Astrocyte (in vitro differentiated cells and primary cell): ENCODE measurements around the gene SMARCC2.

Experiments
- CTCF ChIP-seq: IDR thresholded peaks from 2 replicates; pipeline ENCODE4 v1.5.1; 2011; ENCODE audit warnings: low read depth, mild to moderate bottlenecking, inconsistent platforms, low read length, moderate library complexity; ENCODE audit not compliant: insufficient read depth
- EZH2 ChIP-seq: IDR thresholded peaks from 2 replicates; pipeline ENCODE4 v1.6.1; 2012; ENCODE audit warnings: mild to moderate bottlenecking, low read length, inconsistent platforms; ENCODE audit not compliant: insufficient read depth

DNA sequence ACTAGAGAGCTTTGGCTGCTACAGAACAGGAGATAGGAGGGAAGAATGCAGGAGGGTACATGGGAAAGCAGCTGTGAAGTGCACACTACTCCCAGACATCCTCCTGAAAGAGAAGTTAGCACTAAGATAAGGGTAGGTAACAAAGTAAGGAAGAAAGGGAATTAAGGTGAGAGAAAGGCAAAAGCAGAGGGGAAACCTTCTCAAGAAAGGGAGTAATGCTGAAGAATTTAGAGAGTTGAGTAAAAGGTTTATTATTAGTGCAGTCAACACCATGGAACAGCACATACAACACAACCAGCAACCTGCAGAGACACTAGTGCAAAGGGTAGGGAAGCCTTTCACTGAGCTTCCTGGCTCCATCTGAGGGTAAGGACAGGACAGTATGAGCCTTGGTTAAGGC lies 15.0 kb upstream of the SMARCC2 start:
- TF ChIP-seq CTCF (no peak), EZH2 (no peak)
